Sigmoid colon (tissue), 7 donors: ENCODE data around the gene SLC35F2. TPM values are rescaled to one million over a fixed set of nuclear protein-coding genes. Genes with fewer than 3 reads are reported as not detected.

Source experiments
- DNase-seq: peaks from one replicate; pipeline ENCODE4 v3.0.0-alpha.2; 2019
- H3K27ac ChIP-seq, 4 donors: fragments of 200-600 bp; sonication (generic); one replicate each; pipeline ENCODE4 v1.5.1; 2016 to 2019; ENCODE audit warnings: mild to moderate bottlenecking in 1 of 4
- H3K27me3 ChIP-seq, 3 donors: fragments of 200-600 bp; sonication (generic); one replicate each; pipeline ENCODE4 v1.5.1; 2019; ENCODE audit warnings: mild to moderate bottlenecking in 1 of 3
- H3K36me3 ChIP-seq, 4 donors: fragments of 200-600 bp; sonication (generic); one replicate each; pipeline ENCODE4 v1.5.1; 2016 to 2019
- H3K4me1 ChIP-seq, 4 donors: fragments of 200-600 bp; sonication (generic); one replicate each; pipeline ENCODE4 v1.5.1; 2017 to 2019
- H3K4me3 ChIP-seq, 4 donors: fragments of 200-600 bp; sonication (generic); one replicate each; pipeline ENCODE4 v1.5.1; 2017 to 2019; ENCODE audit warnings: mild to moderate bottlenecking in 2 of 4, moderate library complexity in 1 of 4
- H3K9me3 ChIP-seq, 4 donors: fragments of 200-600 bp in 3 of 4; sonication (generic) in 3 of 4; one replicate each; pipeline versions ENCODE4 v1.5.1 to v1.6.1; 2013 to 2019
- CTCF ChIP-seq, 4 experiments: fragments of 450-650 bp in 3 of 4; fragments of 200-600 bp in 1 of 4; IDR thresholded peaks; one replicate each; pipeline ENCODE4 v1.5.1; 2016 to 2019; ENCODE audit warnings: antibody characterized with exemption in 4 of 4, mild to moderate bottlenecking in 3 of 4, moderate library complexity in 2 of 4
- EP300 ChIP-seq, 4 donors: sonication (generic); formaldehyde crosslinking; IDR thresholded peaks; one replicate each; pipeline ENCODE4 v1.6.1; 2017; ENCODE audit warnings: antibody characterized with exemption in 4 of 4
- POLR2A ChIP-seq, 2 donors: fragments of 450-650 bp; IDR thresholded peaks; one replicate each; pipeline ENCODE4 v1.6.1; 2016; ENCODE audit warnings: antibody characterized with exemption in 2 of 2, mild to moderate bottlenecking in 2 of 2, moderate library complexity in 2 of 2
- POLR2AphosphoS5 ChIP-seq, 4 donors: sonication (generic); formaldehyde crosslinking; IDR thresholded peaks; one replicate each; pipeline ENCODE4 v1.6.1; 2017; ENCODE audit warnings: antibody characterized with exemption in 4 of 4
- WGBS, 2 donors: extraction: QIAGEN DNeasy Blood & Tissue Kit; methylation state at CpG; one replicate each; pipeline ENCODE4 v1.1.7; 2013; 5-methylcytosine and 5-hydroxymethylcytosine counted together
- intact Hi-C: fragments of 100-400 bp; cut with DNase I; formaldehyde crosslinking; loops from one replicate; pipeline ENCODE4 v1.15.1; 2023
- polyA plus RNA-seq, 3 donors: library from polyadenylated mRNA; stranded (reverse); fragments of 200-250 nt; gene quantifications; one replicate each; pipeline ENCODE4 v1.2.3, GENCODE V29; 2013
- total RNA-seq, 4 donors: library from RNA; depleted of rRNA; stranded (reverse); fragments of >200 nt; gene quantifications; one replicate each; pipeline ENCODE4 v1.1.0, GENCODE V29; 2016
- donor health status: healthy with polysubstance abuse.
- donor health status: Bipolar disorder and iron deficiency.
- donor health status: healthy.

The SLC35F2 gene
- total and polyA plus RNA-seq, 7 donors: 0.83 to 15.4 (median 4.4) TPM

GRCh38 chr11:107787733-107788132, 70.9 kb downstream of the SLC35F2 start:
- 88 to 93% methylated on average over 5 of the region's 5 CpGs for WGBS, 2 donors
- no peak for DNase-seq
- intact Hi-C loops: no loop called here
- H3K9me3 ChIP-seq: no peaks in the 10 kb centered on the region
- H3K4me3 ChIP-seq: no peak overlapping the region
- no peaks in the 10 kb centered on the region for H3K27me3 ChIP-seq
- no peak for TF ChIP-seq CTCF (IDR thresholded peaks at IDR 0.05)
- no peak for TF ChIP-seq EP300 (IDR thresholded peaks at IDR 0.05)
- TF ChIP-seq POLR2AphosphoS5 (IDR thresholded peaks at IDR 0.05): no peak
- TF ChIP-seq POLR2A (IDR thresholded peaks at IDR 0.05): no peak
- H3K27ac ChIP-seq: no peak overlapping the region
- no peaks in the 10 kb centered on the region for H3K4me1 ChIP-seq
- no peaks in the 10 kb centered on the region for H3K36me3 ChIP-seq

- DNase-seq: no peak
- intact Hi-C loops: no loop called here
- TF ChIP-seq POLR2A (IDR thresholded peaks at IDR 0.05): no peak
- TF ChIP-seq EP300 (IDR thresholded peaks at IDR 0.05): no peak
- TF ChIP-seq POLR2AphosphoS5 (IDR thresholded peaks at IDR 0.05): no peak
- TF ChIP-seq CTCF (IDR thresholded peaks at IDR 0.05): no peak
- no peaks in the 10 kb centered on the region for H3K4me1 ChIP-seq
- no peak overlapping the region for H3K27ac ChIP-seq
- no peaks in the 10 kb centered on the region for H3K27me3 ChIP-seq
- H3K36me3 ChIP-seq: no peaks in the 10 kb centered on the region
- 73 to 87% methylated on average over 5 of the region's 5 CpGs for WGBS, 2 donors
- no peak overlapping the region for H3K4me3 ChIP-seq
- H3K9me3 ChIP-seq: no peaks in the 10 kb centered on the region
Observed at GRCh38 chr11:107785401-107785800, 73.2 kb downstream of the SLC35F2 start.

- no peak for TF ChIP-seq CTCF (IDR thresholded peaks at IDR 0.05)
- TF ChIP-seq EP300 (IDR thresholded peaks at IDR 0.05): no peak
- no peak for TF ChIP-seq POLR2A (IDR thresholded peaks at IDR 0.05)
- TF ChIP-seq POLR2AphosphoS5 (IDR thresholded peaks at IDR 0.05): no peak
- H3K4me3 ChIP-seq: no peak overlapping the region
- WGBS, 2 donors: 97 to 98% methylated on average over 4 of the region's 4 CpGs
- H3K36me3 ChIP-seq: no peaks in the 10 kb centered on the region
- DNase-seq: no peak
- H3K27me3 ChIP-seq: no peaks in the 10 kb centered on the region
- no peaks in the 10 kb centered on the region for H3K9me3 ChIP-seq
- H3K4me1 ChIP-seq: no peaks in the 10 kb centered on the region
- no peak overlapping the region for H3K27ac ChIP-seq
- intact Hi-C loops: no loop called here
Observed at GRCh38 chr11:107783121-107783520, 75.5 kb downstream of the SLC35F2 start.

- H3K9me3 ChIP-seq: no peaks in the 10 kb centered on the region
- H3K36me3 ChIP-seq: no peaks in the 10 kb centered on the region
- H3K4me1 ChIP-seq: no peaks in the 10 kb centered on the region
- TF ChIP-seq CTCF (IDR thresholded peaks at IDR 0.05) (no peak), POLR2A (IDR thresholded peaks at IDR 0.05) (no peak), EP300 (IDR thresholded peaks at IDR 0.05) (no peak), POLR2AphosphoS5 (IDR thresholded peaks at IDR 0.05) (no peak)
- H3K4me3 ChIP-seq: no peak overlapping the region
- no peak for DNase-seq
- no peaks in the 10 kb centered on the region for H3K27me3 ChIP-seq
- WGBS, 2 donors: 7 to 34% methylated on average over 3 of the region's 3 CpGs
- intact Hi-C loops: no loop called here
- H3K27ac ChIP-seq: no peak overlapping the region
Observed at GRCh38 chr11:107780775-107781174, 77.8 kb downstream of the SLC35F2 start.

- no peak for TF ChIP-seq EP300 (IDR thresholded peaks at IDR 0.05)
- TF ChIP-seq POLR2A (IDR thresholded peaks at IDR 0.05): no peak
- no peak for TF ChIP-seq POLR2AphosphoS5 (IDR thresholded peaks at IDR 0.05)
- TF ChIP-seq CTCF (IDR thresholded peaks at IDR 0.05): no peak
- WGBS, 2 donors: 45 to 53% methylated on average over 3 of the region's 3 CpGs
- no peaks in the 10 kb centered on the region for H3K9me3 ChIP-seq
- no peaks in the 10 kb centered on the region for H3K4me1 ChIP-seq
- H3K36me3 ChIP-seq: no peaks in the 10 kb centered on the region
- H3K4me3 ChIP-seq: no peak overlapping the region
- H3K27ac ChIP-seq: no peak overlapping the region
- intact Hi-C loops: no loop called here
- no peaks in the 10 kb centered on the region for H3K27me3 ChIP-seq
- DNase-seq: no peak
Observed at GRCh38 chr11:107780136-107780535, 78.5 kb downstream of the SLC35F2 start.
